RKO (cell line): Measurements from ENCODE around the gene FERMT3.
"Not testable (repeated sequence)": the region's sequence is repeated elsewhere in the genome, so short reads cannot be mapped to it uniquely, and the experiment has no call there.

Source experiments
- DNase-seq: peaks from one replicate; pipeline ENCODE4 v3.0.0-alpha.2; 2016; ENCODE audit warnings: low spot score

Gene FERMT3

DNA sequence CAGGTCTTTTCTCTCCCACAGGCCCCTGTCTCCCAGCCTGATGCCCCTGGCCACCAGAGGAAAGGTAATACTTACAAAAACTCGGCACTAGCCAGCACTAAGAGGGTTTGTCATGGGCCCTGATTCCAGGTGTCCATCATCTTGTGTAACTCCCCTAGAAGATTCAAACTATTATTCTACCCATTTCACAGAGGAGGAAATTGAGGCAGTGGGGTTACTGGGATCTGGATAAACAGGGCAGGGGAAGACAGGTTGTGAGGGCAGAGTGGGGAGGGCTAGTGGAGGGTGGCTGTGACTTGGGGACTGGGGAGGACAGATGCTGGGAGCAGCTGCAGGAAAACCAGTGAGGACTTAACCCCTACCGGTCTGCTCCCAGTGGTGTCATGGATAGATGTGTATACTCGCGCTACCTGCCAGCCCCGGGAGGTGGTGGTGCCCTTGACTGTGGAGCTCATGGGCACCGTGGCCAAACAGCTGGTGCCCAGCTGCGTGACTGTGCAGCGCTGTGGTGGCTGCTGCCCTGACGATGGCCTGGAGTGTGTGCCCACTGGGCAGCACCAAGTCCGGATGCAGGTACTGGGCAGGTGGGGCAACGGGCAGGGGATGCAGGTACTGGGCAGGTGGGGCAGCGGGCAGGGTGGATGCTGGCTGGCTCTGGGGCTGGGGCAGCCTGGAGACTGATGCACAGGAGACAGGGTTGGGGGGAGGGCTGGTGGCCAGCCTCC is 29.1 kb downstream of the FERMT3 start:
- DNase-seq, result no peak

DNA sequence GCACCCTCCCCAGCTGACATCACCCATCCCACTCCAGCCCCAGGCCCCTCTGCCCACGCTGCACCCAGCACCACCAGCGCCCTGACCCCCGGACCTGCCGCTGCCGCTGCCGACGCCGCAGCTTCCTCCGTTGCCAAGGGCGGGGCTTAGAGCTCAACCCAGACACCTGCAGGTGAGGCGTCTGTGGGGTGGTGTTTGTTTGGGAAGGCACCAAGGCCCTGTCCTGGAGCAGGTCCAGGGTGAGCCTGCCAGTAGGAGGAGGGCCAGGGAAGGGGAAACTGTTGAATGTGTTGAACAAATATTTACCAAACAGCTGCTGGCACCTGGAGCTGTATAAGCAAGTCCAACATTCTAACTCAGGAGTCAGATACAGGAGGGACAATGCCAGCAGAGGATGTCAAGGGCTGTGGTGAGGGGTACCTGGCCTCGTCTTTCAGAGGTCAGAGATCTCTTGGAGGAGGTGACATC is 31.0 kb downstream of the FERMT3 start:
- no peak for DNase-seq

DNA sequence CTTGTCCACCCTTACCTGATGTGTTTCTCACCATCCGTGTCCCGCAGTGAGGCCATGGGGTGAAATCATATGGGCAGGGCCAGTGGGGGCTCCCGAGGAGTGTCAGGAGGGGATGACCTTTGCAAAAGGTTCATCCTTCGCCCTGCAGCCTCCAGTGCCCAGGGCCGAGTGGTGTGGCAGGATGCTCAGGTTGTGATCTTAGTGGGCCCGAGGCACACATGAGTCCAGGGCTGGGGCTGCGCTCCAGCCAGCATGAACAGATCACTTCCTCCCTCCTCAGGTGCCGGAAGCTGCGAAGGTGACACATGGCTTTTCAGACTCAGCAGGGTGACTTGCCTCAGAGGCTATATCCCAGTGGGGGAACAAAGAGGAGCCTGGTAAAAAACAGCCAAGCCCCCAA is 31.6 kb downstream of the FERMT3 start:
- DNase-seq, result no peak

DNA sequence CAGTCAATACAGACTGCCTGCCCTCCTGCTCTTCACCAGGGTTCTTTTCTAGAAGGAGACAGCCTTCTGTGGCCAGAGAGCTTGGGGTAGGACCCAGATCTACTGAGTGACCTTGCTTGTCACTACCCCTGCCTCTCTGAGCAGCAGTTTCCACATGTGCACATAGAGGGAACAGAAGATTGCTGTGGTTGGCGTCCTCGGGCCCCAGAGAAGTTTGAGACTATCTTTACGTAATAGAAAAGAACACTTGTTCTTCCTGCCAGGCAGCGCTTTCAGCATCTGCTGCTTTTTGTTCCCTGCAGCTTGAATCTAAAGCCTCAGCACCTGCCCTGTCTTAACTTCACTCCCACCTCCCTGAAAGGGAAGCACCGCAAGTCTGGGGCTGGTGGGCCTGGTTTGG is 32.5 kb downstream of the FERMT3 start:
- no peak for DNase-seq

DNA sequence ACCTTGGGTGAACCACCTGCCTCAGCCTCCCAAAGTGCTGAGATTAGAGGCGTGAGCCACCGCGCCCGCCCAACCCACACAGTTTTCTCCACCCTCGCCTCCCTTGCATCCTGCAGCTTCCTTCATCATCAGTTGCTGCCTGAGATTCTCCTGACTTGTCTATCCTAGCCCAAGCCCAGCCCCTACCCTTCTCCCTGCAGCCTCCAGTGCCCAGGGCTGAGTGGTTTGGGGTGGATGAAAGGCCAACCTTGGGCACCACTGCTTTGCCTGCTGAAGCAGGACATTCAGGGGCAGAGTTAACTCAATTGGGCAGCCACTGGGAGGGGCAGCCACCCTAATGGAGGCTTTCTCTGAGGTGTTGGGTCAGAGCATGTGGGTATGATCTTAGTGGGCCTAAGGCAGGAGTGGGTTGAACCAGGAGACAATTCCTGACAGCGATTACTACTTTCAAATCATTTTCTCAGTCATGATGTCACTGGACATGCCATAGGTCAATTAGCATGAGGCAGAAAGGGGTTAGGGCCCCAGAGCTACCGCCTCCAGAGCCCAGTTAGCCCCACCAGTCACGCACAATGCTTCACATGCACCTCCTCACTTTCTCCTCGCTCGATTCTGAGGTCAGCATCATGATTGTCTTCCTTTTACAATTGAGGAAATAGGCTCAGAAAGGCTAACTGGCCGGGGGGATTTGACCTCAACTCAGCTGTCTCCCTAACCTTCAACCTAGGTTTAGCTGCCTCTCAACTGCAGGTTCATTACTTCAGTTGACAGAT is 33.3 kb downstream of the FERMT3 start:
- peak; percentile 45 for DNase-seq

DNA sequence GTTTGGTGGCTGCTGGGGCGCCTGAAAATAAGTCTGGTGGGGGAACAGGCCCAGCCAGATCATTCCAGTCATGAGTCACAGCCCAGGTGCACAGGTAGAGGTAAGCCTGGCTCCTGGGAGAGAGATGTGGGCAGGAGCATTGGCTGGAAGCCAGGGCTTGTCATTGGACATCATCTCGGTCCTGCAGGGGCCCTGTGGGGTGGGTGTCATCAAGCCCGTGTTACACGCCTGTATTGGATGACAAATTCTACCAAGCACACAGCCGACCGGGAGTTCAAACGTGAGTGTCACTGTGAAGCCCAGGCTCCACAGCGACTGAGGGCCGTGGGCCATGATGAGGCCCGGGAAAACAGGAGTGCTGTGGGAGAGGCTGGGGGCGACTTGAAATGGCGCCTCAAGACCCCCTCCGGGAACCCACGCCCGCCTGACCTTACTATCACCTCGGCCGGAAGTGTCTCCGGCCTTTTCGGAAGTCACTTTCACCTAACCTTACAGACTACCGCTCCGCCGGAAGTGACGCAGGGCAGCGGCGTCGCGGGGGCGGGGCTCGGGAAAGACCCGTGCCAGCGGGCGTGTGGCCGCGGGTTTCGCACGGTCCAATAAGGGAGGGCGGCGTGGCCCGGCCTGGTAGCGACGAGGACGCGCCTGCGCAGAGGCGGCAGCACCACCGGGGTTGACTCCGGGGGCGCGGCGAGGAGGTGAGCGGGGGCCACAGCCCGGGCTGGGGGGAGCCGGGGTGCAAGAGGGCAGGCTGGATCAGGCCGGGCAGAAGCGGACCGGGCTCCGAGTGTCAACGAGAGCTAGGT is 34.1 kb downstream of the FERMT3 start, which contains the start of gene FKBP2:
TSS of gene FKBP2 (plus strand) at position 661 of the 806 bp plus-strand sequence. CDS start 1,293 bp downstream, outside the sequence.
- peak; percentile 96 for DNase-seq

DNA sequence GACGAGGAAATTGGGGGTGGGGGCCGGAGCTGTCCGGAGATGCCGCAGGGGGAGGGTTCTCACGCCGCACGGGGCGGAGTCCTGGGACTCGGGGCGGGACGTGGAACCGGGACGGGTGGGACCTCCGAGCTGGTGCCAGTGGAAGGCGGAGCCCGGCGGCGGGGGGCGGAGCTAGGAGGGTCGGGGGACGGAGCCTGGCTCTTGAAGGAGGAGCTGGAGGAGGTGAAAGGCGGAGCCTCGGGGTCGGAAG is 34.6 kb downstream of the FERMT3 start:
- no peak for DNase-seq

DNA sequence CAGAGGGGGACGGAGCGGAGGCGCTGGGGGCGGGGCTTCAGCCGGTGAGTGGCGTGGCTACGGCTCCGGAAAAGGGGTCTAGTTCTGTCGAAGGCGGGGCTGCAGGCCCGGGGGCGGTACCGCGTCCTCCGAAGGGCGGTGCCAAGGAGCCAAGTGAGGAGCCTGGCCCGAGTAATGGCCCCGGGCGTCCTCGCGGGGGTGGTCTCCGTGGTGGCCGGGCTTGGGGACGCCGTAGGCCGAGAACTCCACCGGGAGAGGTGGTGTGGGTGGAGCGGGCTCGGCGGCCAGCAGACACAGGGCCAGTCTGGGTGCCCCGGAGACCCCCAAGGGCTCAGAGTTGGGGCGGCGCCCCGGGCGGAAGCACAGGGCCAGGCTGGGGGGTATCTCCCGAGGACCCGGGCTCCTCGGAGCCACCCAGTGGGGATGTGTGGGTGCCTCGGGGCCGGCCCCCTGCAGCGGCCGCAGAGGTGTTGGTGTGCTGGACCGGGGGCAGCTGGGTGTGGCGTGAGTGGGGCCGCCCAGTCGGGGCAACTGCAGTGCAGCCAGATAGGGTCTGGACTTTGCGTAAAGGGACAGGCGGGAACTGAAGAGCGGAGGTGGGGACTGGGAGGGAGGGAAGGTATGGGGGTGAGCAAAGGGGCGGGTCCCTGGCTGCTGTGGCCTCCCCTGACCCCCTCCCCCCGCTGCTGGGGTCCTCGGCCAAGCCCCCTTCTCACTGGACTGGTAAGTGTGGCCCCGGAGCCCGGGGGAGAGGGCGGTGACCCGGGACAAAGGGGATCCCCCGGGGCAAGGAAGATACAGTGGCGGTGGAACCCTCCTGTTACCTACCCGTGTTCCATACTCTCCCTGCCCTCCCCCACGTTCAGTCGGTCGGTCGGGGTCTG is 35.2 kb downstream of the FERMT3 start:
- peak; percentile 97 for DNase-seq

DNA sequence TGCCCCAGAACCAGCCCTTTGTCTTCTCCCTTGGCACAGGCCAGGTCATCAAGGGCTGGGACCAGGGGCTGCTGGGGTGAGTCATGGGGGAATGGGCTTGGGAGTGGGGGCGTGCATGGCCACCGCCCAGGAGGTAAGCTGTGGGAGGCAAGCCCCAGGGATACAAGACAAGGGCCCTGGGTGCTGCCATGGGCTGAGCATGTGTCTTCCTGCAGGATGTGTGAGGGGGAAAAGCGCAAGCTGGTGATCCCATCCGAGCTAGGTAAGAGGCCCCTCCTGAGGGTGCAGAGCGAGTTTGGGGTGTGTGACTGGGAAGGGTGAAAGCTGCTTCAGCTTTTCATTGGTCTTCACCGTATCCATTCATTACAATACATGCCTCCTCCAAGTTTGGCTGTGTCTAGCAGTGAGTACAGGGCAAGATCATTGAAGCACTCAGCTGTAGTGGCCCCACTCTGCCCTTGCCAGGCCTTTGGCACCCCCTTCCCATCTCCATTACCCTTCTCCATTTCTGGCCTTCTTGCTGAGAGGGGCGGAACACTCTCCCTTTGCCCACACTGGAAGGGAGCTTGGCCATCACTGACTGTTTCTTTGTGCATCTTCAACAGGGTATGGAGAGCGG is 36.8 kb downstream of the FERMT3 start:
- no peak for DNase-seq

DNA sequence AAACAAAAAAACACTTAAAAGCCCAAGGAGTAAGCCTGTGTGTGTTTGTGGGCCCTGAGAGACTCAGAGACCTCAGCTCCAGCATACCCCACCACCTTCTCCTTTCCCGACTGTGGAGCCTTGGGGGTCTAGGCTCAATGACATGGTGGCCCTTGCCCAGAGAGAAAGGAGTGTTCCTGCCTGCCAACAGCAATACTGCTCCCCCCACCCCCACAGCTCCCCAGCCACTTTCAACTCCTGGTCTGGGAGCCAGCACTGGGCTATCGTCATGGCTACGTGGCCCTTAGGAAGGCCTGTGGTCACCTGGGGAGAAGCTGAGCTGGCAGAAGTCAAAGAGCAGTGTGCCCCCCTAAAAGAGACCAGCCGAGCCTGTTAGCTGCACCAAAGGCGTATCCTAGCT is 37.6 kb downstream of the FERMT3 start:
- no peak for DNase-seq

DNA sequence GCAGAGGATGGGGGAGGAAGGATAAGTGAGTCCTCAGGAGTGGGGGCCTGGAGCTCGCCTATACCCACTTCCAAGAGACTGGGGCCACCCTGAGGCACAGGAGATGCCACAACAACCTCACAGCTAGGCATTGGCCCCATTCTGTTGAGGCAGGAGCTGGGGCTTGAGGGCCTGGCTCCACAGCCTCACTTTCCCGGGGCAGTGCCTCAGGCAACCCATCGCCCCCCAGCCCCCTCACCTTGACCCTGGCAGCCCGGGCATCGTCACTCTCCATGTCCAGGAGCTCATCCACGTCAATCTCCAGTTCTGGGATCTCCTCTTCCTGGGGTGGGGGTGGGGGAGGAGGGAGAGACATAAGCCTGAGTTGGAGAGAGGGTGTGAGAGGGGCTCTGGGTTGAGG is 38.4 kb downstream of the FERMT3 start:
- DNase-seq, result peak; percentile 34

DNA sequence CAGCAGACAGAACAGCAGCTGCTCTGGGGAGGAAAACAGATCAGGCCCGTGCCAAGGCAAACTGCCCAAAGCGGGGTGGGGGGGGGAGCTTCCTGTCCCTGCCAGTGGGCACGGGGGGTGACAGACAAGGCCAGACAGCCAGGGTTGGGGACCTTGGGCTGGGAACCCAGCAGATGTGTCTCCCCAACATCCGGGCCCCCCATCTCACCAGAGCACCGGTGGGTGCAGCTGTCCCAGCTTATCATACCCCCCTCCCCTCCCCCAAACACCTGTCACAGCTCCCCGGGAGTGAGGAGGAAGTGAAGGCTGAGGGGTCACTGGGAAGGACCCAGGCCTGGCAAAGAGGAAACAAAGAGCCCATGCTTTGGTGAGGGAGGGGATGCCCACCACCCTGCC is 38.9 kb downstream of the FERMT3 start:
- peak; percentile 42 for DNase-seq

DNA sequence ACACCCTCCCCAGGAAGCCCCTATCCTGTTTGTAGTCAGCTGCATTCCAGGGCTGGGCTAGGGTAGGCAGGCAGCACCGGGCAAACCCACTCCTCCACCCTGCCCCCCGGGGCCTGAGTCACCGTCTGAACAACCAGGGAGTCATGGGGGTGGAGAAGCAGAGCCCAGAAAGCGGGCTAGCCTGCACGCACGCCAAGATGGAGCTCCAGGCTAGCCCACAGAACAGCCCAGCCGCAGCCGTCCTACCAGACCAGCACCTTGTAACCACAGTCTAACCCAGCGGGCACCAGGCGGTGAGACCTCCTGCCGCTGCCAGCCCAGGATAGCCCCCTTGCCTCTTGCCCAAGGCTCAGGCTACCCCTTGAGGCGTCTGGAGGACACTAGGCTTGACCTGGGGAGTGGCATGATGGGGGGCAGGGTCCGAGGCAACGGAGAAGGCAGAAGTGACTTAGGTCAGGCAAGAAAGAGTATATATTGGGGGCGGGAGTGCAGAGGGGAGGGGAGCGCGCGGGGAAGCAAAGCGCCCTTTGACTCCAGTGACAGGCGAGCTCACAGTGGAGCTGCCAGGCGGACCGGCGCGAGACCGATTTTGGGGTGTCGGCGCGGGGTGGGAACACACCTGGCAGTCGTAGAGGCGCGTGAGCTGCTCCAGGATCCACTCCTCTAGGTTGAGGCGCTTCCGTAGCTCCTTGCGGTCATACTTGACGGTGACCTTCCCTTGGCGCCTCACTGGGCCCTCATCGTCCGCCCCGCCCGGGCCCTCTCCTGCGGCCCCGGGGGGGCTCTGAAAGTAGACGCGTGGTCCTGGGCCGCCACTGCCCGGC is 39.5 kb downstream of the FERMT3 start:
- peak; percentile 95 for DNase-seq

DNA sequence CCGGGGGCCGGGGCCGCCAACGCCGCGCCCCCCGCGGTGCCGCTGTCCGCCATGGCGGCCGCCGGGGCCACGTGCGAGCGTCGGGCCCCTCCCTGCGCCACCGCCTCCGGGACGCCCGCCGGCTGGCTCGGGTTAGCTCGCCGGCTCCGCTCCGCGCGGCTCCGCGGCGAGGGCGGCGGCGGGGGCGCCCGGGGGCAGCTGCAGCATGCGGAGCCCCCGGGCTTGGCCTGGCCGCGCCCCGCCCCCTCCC is 40.0 kb downstream of the FERMT3 start:
- not testable (repeated sequence) for DNase-seq

DNA sequence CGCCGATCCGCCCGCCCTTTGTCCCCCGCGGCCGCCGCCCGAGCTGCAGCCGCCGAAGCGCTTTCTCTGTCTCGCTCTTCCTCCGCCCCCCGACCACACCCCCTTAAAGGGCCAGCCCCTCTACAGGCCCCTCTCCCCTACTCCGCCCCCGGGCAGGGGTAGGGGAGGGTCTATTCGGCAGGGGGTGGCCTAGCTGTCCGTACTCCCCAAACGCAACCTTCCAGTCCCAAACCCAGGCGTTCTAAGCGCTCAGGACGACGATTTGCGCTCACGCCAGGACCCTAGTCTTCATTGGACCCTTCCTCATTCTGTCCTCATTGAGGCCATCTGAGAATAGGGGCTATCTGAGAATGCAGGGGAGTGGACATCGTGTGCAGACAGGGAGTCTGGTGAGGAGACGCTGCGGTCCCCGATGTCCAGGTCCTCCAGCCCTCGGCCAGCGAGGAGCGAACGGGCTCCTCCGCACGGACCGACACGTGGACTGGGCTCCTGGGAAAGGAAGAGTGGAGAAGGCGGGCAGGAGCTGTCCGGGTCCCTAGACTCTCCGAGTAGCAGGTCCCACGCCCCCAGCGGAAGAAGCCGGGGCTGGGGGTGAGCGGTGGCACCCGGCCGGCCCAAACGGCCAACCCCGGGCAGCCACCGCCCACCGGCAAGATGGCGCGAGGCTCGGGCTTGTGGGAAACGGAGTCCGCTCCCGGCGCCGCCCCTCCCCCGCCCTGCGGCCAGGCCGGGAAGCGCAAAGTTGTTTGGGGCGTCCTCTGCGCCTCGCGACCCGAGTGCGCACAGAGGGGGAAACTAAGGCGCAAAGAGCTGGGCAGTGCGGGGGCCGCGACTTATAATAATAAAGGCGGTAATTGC is 40.6 kb downstream of the FERMT3 start, which contains the start of gene PPP1R14B:
TSS of gene PPP1R14B (minus strand) at position 73 of the 858 bp plus-strand sequence. CDS start 270 bp downstream, outside the sequence.
- DNase-seq, result peak; percentile 94

DNA sequence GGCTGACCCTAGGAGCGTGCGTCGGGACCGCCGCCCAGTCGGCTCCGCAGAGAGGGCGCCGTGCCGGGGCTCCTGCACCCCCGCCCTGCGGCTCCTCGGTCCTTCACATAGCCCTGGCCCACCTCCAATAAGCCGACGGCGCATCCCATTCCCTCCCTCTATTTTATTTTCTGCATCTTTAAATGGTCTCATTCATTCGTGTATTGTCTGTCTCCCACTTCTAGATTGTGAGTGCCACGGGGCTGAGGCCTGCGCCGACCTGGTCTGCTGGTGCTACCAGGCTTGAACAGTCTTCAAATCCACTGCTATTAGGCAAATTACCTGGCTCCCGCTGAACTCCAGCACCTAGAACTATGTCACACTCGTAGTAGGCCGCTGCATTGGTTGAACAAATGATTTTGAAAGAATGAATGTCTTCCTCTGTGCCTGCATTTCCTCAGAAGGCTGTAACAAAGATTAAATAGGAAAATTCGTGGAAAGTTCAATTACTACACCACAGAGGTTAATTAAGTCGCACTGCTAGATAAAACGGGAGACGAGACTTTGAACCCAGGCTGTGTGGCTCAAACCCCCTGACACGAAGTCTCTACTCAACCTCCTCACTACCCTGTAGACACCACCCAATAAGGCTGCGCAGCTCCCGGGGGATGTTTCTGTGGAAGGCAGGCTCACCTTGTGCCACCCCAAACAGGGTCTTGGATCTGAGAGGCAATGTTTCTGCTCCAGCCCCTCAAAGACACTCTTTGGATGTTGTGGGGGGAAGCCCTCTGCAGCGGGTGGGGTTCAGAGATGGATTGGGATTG is 41.4 kb downstream of the FERMT3 start:
- DNase-seq, result no peak

DNA sequence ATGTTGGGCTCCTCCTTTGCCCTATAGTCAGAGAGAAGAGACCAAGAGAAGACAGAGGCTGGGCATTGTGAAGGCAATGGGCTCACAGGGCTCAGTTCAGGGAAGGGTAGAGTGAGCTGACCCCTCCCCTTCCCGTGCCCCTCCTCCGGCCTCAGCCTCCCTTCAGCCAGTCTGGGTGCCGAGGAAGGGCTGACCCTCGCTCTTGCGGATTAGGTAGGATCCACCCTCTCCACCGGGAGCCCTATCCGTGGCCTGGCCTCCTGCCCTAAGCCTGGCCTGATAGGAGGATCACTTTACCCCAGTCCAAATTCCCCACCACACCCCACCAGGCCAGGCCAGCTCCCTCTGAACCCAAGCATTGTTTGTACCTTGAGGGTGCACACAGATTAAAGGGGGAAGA is 42.1 kb downstream of the FERMT3 start:
- no peak for DNase-seq

DNA sequence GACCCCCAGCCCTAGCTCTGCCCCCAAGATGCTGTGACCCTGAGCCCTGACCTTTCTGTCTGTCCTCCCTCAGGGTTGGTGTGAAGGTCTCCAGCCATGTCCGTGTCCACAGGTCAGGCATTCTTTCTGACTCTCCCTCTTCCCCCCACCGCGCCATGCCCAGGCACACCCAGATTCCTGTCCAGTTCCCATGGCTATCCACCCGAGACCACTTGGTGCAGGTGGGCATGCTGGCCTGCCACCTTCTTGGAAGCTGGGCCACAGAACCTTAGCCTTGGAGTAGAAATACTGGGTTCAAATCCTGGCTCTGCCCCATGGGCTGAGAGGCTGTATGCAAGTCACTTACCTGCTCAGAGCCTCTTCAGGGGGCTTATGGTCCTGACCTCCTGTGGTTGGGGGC is 42.5 kb downstream of the FERMT3 start:
- DNase-seq, result no peak
